Glomerular visceral epithelial cell (primary cell): ENCODE measurements around the gene GALNT10.

ENCODE experiments used
- DNase-seq: peaks from one replicate; pipeline ENCODE4 v3.0.0-alpha.2; 2016; ENCODE audit errors: extremely low spot score

The GALNT10 gene

DNA sequence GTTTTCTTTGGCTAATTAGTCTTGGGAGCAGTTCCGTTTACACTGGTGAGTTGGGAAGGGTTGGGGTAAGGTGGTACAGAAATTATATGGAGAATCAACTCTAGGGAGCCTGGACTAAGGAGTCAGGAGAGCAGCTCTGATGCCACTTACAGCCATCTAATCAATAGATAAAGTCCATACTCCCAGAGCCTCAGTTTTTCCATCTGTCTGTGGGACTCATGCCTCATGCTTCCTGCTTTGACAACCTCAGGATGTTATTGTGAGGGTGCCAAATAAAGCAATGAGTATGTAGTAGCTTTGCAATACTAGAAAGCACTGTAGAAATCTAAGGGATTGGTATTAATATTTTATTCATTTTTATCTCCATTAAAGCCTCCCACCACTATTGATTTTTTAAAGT is 105.0 kb downstream of the GALNT10 start:
- DNase-seq, result no peak

DNA sequence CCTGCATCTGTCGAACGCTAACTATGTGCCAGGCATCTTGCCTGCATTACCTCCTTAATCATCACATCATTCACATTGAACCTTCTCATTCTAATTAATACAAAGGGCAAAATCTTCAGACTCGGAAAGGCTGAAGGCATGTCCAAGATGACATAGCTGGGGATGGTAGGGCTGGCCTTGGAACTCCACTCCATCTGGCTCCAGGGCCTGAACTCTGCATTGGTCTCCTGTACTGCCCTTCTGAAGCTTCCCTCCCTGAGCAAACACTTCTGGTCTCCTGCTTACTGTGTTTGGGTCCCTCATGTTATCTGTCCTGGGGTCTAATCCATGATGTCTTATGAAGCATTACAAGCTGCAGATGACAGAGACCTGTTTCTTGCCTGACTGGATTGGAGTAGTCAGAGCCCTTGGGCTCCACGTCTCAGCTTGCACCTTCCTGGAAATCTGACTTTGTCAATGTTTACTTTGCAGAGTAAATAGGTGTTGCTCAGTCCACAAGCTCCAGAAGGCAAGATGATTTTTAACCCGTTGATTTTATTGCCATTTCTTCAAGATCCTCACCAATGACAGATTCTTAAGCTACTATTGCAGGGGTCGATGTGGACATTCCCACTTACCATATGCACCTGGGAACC is 106.1 kb downstream of the GALNT10 start:
- no peak for DNase-seq

DNA sequence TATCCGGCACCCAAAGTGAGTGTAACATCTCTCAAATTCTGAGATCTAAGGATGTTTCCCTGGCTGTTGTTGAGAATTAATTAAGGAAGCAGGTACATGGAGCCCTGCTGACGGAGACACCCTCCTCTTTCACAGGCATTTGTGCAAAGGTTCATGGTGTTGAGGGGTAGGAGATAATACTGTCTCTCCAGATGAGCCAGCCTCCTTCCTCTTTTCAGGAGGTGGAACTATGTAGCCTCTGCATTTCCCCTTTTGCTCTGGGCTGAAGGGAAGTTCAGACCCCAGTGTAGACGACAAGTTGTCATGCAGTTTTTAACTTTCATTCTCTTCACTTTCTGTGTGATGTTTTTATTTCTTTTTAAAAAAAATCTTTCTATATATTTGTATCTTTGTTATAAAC is 107.5 kb downstream of the GALNT10 start:
- DNase-seq, result no peak

DNA sequence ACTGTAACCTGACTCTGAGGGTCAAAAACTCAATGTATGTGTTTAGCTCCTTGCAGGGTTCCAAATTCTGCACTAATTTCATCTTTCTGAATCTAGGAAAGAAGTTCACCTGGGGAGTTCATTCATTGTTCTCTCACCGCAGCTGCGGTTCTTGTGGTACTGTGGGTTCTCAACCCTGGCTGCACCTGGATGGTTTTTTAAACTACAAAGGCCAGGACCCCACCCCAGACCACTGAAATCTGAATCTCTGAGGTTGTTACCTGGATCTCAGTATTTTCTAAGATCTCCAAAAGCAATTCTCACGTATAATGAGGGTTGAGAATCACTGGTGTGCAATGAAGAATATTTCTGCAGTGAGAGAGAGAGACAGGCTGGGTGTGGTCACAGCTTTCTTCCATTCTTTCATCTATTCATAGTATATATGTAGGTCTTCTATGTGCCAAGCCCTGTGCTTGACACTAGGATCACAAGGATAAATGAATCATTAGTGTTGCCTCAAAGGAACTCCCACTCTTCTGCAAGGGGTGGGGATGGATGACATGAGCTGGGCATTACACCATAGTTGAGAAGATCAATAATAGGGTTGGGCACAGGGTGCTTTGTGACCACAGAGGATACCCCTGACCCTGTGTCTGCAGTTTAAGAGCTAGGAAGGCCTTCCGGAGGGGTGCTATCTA is 109.8 kb downstream of the GALNT10 start:
- DNase-seq, result no peak

DNA sequence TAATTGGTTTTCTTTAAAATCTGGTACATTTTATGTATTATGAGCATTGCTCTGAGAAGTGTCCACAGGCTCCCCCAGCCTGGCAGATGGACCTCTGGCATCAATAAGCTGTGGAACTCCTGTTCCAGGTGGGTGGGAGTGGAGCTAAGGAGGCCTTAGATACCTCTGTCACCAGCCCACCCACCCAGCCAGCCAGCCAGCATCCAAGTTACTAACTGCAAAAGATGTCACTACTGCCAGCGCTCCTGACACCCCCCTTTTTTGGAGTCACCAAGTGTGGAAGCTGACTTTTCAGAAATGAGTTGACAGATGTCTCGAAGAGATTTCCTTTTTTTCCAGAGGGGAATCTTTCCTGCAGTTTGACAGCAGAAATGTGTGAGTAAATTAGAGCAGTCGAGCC is 111.2 kb downstream of the GALNT10 start:
- no peak for DNase-seq

DNA sequence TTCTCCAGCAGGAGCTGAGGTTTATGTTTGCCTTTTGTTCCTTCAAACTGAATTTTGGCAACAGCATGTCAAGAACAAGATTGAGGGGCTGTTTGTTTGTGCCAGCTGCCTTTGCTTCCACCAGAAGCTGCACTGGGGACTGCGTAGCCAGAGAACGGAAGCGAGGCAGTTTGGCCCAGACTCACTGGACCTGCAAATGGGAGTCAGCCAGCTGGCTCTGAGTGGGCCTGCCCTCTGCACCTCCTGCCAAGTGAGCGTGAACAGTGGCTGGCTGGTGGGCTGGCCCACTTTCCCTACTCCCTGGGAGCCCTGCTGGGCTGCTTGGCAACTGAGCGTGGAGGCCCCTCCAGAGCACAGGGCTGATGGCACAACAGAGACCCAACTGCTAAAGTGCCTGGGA is 111.6 kb downstream of the GALNT10 start:
- no peak for DNase-seq

DNA sequence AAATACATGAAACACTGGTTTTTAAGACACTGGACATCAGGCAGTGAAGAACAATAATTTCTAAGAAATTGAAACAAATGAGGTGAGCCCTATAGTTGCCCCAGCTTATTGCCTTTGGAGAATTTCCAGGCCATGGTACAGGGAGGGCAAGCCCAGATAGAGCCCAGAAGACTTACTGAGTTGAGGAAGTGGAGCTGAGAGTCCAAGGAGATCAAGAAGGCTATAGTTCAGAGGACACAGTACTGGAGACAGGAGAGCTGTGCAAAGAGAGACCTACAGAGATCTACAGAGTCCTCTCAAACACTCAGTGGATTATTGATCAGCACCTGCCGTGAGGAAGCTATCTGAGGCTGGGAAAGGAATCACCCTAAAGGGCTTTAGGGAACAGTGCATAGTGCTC is 112.6 kb downstream of the GALNT10 start:
- no peak for DNase-seq

DNA sequence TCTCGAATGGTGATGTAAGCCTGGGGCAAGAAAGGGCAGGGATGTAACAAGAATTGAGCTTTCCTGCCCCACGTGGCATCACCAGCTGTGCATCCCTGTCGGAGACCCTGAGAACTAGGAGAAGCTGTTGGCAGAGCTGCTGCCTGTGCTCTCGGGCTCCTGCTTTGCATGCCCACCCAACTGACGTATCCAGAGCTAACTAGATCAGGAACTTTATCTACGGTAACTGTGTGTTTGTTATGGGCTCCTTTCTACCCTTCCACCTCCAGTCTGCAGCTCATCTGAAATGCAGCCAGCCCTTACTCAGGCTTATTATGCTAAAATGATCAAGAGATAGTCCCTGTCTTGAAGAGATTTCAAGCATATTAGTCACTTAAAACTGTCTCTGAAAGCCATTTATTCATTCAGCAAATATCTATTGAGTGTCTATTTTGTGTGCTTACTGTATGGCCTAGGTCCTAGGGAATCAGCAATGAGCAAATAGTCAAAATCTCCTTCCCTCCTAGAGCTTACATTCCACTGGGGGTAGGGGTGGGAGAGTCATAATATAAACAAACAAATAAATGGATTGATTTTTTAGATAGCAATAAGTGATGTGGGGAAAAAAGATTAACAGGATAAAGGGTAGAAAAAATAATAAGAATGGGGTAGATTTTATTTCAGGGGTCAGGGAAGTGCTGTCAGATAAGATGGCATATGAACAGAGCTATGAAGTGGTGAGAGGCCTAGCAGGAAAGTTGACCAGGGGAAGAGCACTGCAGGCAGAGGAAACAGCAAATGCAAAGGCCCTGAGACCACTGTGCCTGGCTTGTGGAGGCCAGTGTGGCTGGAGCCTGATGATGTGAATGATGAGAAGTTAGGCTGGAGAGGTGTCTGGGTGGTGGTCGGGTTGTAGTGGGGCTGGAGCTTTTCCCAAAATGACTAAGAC is 118.2 kb downstream of the GALNT10 start:
- DNase-seq, result peak; percentile 40

DNA sequence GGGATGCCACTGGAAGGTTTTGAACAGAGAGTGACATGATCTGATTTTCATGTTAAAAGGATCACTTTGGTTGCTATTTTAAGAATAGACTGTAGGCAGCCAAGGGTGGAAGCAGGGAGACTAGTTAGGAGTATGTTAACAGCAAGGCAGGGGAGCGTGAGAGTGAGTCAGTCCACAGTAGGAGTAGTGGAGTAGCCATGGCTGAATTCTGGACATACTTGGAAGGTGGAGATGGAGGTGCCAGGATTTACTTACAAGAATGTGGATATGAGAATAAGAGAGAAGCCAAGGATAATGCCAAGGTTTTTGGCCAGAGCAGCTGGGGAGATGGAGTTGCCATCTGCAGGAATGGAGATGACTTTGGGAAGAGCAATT is 118.8 kb downstream of the GALNT10 start:
- DNase-seq, result peak; percentile 87

DNA sequence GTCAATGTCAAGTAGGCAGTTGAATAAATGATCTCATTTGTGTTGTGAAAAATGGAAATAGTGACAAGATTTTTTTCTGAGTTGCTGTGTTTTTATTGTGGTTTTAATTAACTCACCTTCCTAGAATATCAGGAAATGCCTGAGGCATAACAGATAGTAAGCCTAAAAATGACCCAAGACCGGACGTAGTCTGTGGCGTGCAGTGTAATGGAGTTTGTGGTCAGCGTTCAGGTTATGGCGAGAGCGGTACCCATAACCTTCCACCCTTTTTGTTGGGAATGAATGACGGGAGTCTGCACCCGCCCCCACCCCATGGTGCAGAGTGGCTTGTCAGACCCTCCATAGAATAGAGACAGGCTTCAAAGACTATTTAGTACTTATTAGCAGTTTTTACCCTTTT is 119.3 kb downstream of the GALNT10 start:
- DNase-seq, result peak; percentile 72

DNA sequence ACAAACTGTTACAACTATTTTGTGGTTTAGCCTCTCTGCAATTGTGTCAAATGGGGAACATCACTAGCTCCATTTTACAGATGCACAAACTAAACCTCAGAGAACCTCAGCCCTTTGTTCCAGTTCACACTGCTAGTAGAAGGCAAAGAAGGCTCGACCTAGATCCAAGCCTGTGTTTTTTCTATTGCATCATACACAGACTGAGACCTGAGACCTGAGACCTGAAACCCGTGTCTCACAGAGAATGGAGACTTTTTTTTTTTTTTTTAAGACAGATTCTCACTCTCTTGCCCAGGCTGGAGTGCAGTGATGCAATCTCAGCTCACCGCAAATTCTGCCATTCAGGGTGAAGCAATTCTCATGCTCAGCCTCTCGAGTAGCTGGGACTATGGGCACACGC is 120.8 kb downstream of the GALNT10 start:
- DNase-seq, result no peak

DNA sequence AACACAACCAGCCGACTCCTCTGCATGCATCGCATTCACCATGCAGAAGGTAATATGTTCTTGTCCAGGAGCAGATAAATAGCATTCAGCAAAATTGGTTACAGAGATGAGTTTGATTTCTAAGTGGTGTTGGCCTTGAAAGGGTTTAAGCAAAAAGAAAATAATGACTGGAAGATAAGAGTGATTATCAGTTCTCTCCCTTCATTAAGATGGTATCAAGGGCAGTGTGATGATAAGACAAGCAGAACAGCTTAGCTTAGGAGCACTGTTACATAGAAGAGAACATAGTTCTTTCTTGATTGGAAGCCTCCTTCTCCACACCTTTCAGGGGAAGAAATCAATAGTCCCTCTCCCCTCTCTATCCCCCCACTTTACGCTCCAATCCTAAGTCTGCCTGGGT is 121.5 kb downstream of the GALNT10 start:
- DNase-seq, result no peak

DNA sequence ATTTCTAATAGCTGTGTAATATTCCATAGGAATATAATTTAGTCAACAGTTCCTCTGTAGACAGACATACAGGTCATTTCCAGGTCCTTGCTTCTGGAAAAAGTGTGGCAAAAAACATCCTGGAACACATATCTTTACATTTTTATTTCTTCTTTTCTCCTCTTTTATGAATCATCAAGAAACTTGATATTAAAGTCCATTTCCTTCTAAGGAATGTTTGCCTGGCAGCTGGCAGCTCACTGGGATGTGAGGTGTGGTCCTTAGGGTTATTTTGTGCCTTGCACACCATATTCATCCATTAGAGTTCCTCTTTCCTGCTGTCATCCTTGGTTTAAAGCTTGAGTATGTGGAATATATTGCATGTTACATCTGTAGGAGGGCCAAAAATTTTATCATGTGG is 122.0 kb downstream of the GALNT10 start:
- DNase-seq, result peak; percentile 33

DNA sequence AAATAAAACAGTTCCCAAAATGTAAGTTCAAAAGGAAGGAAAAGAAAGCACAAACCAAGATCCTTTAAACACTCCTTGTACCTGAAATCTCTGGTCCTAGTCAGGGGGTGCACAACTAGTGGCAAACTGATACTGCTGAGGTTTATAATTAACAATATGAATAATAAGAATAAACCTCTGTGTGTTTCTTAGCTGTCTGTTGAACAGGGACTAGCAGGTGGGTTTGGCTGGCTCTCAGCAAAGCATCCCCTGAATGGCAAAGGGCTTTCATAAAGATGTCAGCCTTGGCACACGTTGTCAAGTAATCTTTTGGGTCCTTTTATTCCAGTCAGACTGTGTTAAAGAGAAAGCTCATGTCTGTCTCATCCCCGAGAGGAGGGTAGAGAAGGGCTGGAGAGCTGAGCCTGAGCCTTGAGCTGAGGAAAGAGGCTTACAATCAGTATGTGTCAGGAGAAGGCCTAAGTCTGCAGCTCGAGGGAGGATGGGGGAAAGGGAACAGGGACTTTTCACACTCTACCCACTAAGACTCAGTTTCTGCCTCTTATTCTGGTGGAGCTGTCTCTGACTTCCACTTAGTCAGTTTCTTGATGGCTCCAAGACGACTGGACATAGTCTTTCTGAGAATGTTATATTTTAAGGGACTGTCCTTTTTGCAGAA is 123.0 kb downstream of the GALNT10 start:
- DNase-seq, result peak; percentile 7

DNA sequence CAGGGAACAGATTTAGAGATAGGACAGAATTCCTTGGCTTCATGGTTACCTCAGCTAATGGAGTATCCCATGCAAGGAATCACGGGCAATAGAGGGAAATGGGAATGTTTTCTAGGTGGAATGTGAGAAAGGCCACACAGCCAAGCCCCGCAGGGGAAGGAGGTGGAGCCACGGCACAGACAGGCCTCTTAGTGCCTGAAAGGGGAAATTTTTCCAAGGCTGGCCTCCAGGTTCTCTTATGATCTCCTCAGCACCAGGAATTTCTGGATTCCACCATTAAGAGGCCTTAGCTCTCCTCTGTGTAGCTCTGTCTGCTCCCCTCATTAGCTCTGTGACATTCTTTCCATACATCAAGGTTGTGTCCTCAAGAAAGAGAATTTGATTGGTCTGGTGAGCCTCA is 124.7 kb downstream of the GALNT10 start:
- no peak for DNase-seq

DNA sequence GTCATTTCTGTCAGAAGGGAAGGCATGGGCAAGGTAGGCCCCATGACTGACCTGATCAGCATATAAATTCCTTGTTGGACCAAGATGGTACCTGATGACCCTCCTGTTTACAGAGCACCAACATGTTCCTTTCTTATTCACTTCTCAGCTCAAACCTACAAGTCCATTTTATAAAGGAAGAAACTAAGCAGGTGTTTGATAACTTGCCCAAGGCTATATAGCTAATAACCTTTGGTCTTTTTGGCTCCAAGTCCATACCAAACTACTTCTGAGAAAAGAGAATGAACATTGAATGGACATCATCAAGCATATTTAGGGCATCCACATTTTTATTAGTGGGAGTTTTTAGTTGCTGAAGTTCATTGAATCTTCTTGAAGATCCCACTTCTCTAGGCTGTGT is 125.2 kb downstream of the GALNT10 start:
- no peak for DNase-seq

DNA sequence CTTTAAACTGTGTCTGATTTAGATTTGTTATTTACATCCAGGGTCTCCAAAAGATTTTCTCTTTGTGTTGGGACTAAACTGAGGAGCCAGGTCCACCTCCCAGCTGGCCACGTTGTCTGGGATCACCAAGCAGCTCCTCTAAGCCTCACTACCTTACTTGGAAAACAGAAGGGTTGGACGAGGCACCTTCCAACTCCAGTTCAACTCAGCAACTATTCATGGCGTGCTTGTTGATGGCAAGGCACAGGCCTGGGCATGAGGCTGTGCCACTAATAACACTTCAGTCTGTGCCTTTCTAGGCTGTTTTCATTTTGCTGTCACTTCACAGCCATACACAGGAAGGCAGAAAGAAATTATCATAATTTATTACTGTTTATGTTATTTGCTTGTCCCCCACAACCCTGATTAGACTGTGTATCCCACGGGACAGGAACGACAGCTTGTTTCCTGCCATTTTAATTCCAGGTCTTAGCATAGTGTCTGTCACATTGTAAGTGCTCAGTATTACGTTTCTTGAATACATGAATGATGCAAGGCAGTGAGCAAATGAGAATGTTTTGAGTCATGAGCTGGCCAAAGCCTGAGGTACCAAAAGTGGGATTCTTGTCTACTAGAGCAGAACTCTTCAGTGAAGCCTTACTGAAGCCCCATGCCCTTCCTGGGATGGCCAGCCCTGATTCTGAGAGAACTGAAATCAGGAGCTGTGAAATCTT is 125.8 kb downstream of the GALNT10 start:
- peak; percentile 40 for DNase-seq

DNA sequence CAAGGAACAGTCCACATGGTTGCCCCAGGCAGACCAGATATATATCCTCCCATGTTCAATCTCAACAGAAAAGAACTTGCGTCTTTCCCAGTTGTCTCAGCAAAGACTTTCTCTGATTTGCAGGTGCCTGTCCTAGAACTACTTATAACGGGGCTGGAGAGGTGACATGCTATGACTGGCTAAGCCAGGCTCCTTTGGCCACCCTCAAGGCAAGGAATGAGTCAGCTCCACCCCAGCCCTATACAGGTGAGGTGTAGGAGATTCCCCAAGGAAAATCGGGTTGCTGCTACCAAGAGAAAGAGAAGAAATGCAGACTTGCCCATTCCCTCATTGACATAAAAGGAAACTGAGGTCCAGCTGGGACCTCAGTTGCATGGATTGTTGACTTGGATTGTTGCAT is 127.4 kb downstream of the GALNT10 start:
- no peak for DNase-seq

DNA sequence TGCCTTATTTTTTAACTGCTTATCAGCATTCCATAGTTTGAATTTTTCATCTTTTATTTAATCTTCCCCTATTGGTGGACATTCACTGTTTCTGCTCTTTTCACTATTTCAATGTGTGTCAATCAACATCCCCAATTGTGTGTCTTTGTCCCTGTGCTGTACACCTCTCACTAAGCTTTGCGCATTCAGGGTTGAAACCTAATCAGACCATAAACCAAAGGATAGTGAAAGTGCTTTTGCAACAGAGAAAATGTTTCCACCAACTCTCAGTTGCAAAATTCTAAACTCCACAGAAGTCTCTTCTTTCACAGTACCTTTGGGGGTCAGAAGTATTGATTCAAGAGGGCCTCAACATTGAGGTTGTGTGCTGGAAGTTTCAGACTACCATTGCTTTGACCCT is 128.2 kb downstream of the GALNT10 start:
- DNase-seq, result no peak

DNA sequence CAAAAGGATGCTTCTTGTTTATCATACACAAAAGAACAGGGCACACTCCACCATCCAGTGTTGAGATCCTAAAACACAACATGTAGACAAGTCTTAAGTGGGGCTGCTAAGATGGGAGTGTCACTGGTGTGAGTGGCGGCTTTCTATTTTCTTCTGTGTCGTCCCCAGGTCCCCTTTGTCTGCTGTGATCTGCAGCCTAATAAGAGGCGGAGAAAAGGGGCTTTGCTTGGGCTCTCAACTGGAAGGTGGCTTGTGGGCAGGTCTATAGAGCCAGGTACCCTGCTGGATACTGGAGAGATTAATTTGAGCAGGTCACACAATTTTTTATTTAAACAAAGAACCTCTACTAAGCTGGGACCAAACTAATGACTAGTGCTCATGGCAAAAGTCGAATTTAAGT is 129.2 kb downstream of the GALNT10 start:
- DNase-seq, result no peak

DNA sequence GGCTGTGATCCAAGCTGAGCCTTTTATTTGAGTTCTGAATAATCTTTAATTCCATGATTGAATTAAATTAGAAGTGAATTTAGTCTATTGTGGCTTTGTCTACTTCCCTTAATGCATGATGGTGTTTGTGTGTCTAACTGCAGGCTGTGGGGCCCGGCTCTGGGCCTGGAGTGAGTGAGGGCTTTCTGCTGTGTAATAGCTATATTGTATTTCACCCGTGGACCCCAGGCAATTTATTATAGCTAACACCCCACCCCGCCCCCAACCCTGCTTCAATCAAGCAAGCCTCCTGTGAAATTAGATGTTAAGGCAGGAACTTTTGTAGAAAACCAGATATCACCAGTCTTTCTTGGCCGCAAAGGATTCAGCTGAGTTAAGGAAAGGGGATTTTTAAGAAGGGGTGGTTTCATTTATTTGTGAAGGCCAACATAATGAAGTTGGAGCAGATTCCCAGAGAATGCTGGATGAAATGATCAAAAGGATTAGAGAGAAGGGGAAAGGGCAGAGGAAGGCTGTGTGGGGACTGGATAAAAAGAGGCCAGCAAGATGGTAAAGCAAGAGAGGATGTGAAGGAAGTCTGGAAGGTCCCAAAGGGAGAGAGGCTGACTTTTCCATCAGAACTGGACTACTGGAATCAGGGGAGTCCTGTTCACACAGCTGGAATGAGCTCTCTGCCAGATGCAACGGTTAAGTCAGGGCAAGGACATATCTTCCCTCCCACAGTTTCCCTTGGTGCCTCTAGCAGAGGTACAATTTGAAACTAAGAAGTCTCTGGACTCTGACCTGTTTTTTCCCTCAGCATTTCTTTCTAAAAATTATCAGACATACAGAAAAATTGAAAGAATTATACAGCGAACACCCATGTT is 129.9 kb downstream of the GALNT10 start:
- DNase-seq, result no peak
